ENCODE results near the gene CLNK. TPM values are rescaled to one million over a fixed set of nuclear protein-coding genes. Genes with fewer than 3 reads are reported as not detected.

Gene CLNK
- total RNA-seq, 1 experiment from 2014 or later, result not detected

GRCh38 chr4:10571909-10572308 lies 112.7 kb downstream of the CLNK start:
- H2BK15ac ChIP-seq (ENCODE audit: low read depth, low read length), result no peak overlapping the region
- H2AK5ac ChIP-seq (ENCODE audit: insufficient read length, low read length), result no peak overlapping the region
- no peak overlapping the region for H3T11ph ChIP-seq (ENCODE audit: low read length)
- H3K14ac ChIP-seq (ENCODE audit: insufficient read depth, low read length), result no peak overlapping the region
- H3K18ac ChIP-seq (ENCODE audit: insufficient read length, low read depth, low read length), result no peak overlapping the region
- H2BK20ac ChIP-seq (ENCODE audit: low read depth, low read length, poor library complexity, severe bottlenecking), result no peak overlapping the region
- no peaks in the 10 kb centered on the region; a peak in 1 of 7 replicates for H3K36me3 Mint-ChIP-seq (ENCODE audit: insufficient read depth in 1 of 3, low read depth in 3 of 3)
- no peak overlapping the region for H3K9ac ChIP-seq (ENCODE audit: extremely low read depth, insufficient read length, low read length)
- no peaks in the 10 kb centered on the region for H3K27me3 ChIP-seq (ENCODE audit: insufficient read depth, low read length)
- H3K4ac ChIP-seq (ENCODE audit: low read depth, low read length), result no peak overlapping the region
- H3K4me2 ChIP-seq (ENCODE audit: insufficient read depth, insufficient read length, low read length), result no peak overlapping the region
- no peaks in the 10 kb centered on the region for H3K9me3 ChIP-seq (ENCODE audit: control insufficient read depth, low read depth, low read length)
- H2AFZ ChIP-seq (ENCODE audit: low read length), result no peak overlapping the region
- no CpG with 5 or more reads among the region's 2 CpGs for WGBS (ENCODE audit: extremely low coverage, insufficient read length, low lambda C conversion rate)
- H3K23ac ChIP-seq (ENCODE audit: insufficient read length, low read depth, low read length), result no peak overlapping the region
- no peak for DNase-seq
- H4K8ac ChIP-seq (replicated peaks; ENCODE audit: insufficient read length, low read depth, low read length), result no peak overlapping the region
- no peak overlapping the region for H4K5ac ChIP-seq (ENCODE audit: insufficient read length, low read depth, low read length)
- no peak overlapping the region for H3K27ac ChIP-seq (ENCODE audit: insufficient read length, low read depth, low read length)
- no peaks in the 10 kb centered on the region for H3K79me1 ChIP-seq (ENCODE audit: insufficient read depth, low read depth, low read length, poor library complexity, severe bottlenecking)
- peaks cover 18% of the 10 kb centered on the region in 2 experiments for H3K4me1 Mint-ChIP-seq
- peaks cover 0 to 7% of the 10 kb centered on the region in 2 experiments; a peak in 3 of 5 replicates for H3K9me3 Mint-ChIP-seq
- H4K91ac ChIP-seq (ENCODE audit: insufficient read length, low read depth, low read length), result no peak overlapping the region
- H2BK120ac ChIP-seq (ENCODE audit: low read depth, low read length, poor library complexity, severe bottlenecking), result no peak overlapping the region
- no peaks in the 10 kb centered on the region for H4K20me1 ChIP-seq (ENCODE audit: control insufficient read depth, insufficient read depth, insufficient read length)
- H3K23me2 ChIP-seq (ENCODE audit: insufficient read length, low read depth, low read length, poor library complexity, severe bottlenecking), result no peaks in the 10 kb centered on the region
- no peak overlapping the region for H3K56ac ChIP-seq (ENCODE audit: insufficient read length, low read depth, low read length)
- H2BK12ac ChIP-seq (ENCODE audit: insufficient read length, low read depth, low read length), result no peak overlapping the region
- no peak overlapping the region for H3K27ac Mint-ChIP-seq
- no peak overlapping the region for H2BK5ac ChIP-seq (ENCODE audit: insufficient read length, low read length)
- peaks cover 13% of the 10 kb centered on the region for H3K27me3 Mint-ChIP-seq (ENCODE audit: low read depth)
- H3K79me2 ChIP-seq (ENCODE audit: insufficient read depth, low read length), result no peaks in the 10 kb centered on the region
- peaks cover 3% of the 10 kb centered on the region; the same call in 1 of the 2 replicates for H3K4me1 ChIP-seq (ENCODE audit: insufficient read depth, low read length)
- no peak for TF ChIP-seq CTCF (conservative IDR thresholded peaks at IDR 0.05)
- H3K4me3 Mint-ChIP-seq, result no peak overlapping the region

Measured in H9 (cell line).